Activated CD4-positive, alpha-beta memory T cell treated with anti-CD3 and anti-CD28 coated beads for 36 hours (primary cell): ENCODE measurements around the gene PBX4. TPM values are rescaled to one million over a fixed set of nuclear protein-coding genes. Genes with fewer than 3 reads are reported as not detected.
A peak's percentile ranks its signal among the peaks of the same experiment; 100 is the strongest.

ENCODE experiments used
- CTCF ChIA-PET: fragments of 350-600 bp; sonication (Branson Sonifier 250); formaldehyde crosslinking; loops from one replicate; lab custom pipeline; 2021; ENCODE audit warnings: antibody characterized with exemption, inconsistent platforms; lab: Charles Lee
- POLR2A ChIA-PET: fragments of 350-600 bp; sonication (Branson Sonifier 250); formaldehyde crosslinking; loops from one replicate; lab custom pipeline; 2021; ENCODE audit warnings: antibody characterized with exemption; lab: Charles Lee
- DNase-seq: peaks from one replicate; pipeline ENCODE4 v3.0.0-alpha.2; 2020
- H3K27ac Mint-ChIP-seq: one replicate; pipeline ENCODE4 v1.8.0; 2021; ENCODE audit warnings: mixed read lengths
- H3K27me3 Mint-ChIP-seq: one replicate; pipeline ENCODE4 v1.8.0; 2021; ENCODE audit warnings: mixed read lengths
- H3K36me3 Mint-ChIP-seq: one replicate; pipeline ENCODE4 v1.8.0; 2021; ENCODE audit warnings: mixed read lengths
- H3K4me1 Mint-ChIP-seq: one replicate; pipeline ENCODE4 v1.8.0; 2021; ENCODE audit warnings: low read depth, mixed read lengths
- H3K4me3 Mint-ChIP-seq: one replicate; pipeline ENCODE4 v1.8.0; 2021; ENCODE audit warnings: mild to moderate bottlenecking, mixed read lengths
- H3K9me3 Mint-ChIP-seq: one replicate; pipeline ENCODE4 v1.8.0; 2021; ENCODE audit warnings: mixed read lengths
- intact Hi-C: fragments of 100-400 bp; cut with micrococcal nuclease; formaldehyde crosslinking; loops from one replicate; pipeline ENCODE4 v1.15.1; 2023
- total RNA-seq, 2 experiments: library from RNA; stranded (reverse); gene quantifications; one replicate each; pipeline ENCODE4 v1.2.3, GENCODE V29; 2021

Gene PBX4
- total RNA-seq, 2 experiments from 2014 or later = 44.9 to 45.7 TPM

DNA sequence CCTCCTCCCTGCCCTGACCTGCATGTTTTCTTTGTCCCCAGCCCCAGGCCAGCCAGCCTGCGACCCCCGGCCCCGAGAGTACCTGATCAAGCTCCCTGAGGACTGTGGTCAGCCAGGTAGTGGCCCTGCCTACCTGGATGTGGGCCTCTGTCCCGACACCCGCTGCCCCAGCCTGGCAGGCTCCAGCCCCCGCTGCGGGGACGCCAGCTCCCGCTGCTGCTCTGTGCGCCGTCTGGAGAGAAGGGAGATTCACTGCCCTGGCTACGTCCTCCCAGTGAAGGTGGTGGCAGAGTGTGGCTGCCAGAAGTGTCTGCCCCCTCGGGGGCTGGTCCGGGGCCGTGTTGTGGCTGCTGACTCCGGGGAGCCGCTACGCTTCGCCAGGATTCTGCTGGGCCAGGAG lies 74.8 kb downstream of the PBX4 start:
- DNase-seq = no peak
- H3K4me1 Mint-ChIP-seq = peaks cover 18% of the 10 kb centered on the region
- intact Hi-C loops = no loop called here
- no peaks in the 10 kb centered on the region for H3K9me3 Mint-ChIP-seq
- no peaks in the 10 kb centered on the region for H3K36me3 Mint-ChIP-seq
- H3K4me3 Mint-ChIP-seq = no peak overlapping the region
- no peak overlapping the region for H3K27ac Mint-ChIP-seq
- ChIA-PET POLR2A (no interaction called here), CTCF (interaction anchor here (0.8 to 2.0 kb wide), 2 partner anchors 11 to 12 kb away, joined by 3 to 9 read pairs; no protein-coding TSS in a partner anchor)
- peaks cover 4% of the 10 kb centered on the region for H3K27me3 Mint-ChIP-seq

GRCh38 chr19:19543101-19543500 lies 75.4 kb downstream of the PBX4 start:
- CTCF ChIA-PET = interaction anchor here (0.8 to 2.0 kb wide), 2 partner anchors 11 to 12 kb away, joined by 3 to 9 read pairs; no protein-coding TSS in a partner anchor
- Mint-ChIP-seq H3K4me1 (peaks cover 21% of the 10 kb centered on the region), H3K27me3 (peaks cover 5% of the 10 kb centered on the region), H3K27ac (no peak overlapping the region), H3K4me3 (no peak overlapping the region), H3K9me3 (no peaks in the 10 kb centered on the region), H3K36me3 (no peaks in the 10 kb centered on the region)
- POLR2A ChIA-PET = no interaction called here
- DNase-seq = no peak
- intact Hi-C loops = no loop called here

- Mint-ChIP-seq H3K9me3 (no peaks in the 10 kb centered on the region), H3K36me3 (no peaks in the 10 kb centered on the region), H3K27me3 (peaks cover 5% of the 10 kb centered on the region), H3K27ac (no peak overlapping the region), H3K4me3 (no peak overlapping the region), H3K4me1 (peaks cover 23% of the 10 kb centered on the region)
- POLR2A ChIA-PET = no interaction called here
- CTCF ChIA-PET = no interaction called here
- intact Hi-C loops = no loop called here
- DNase-seq = no peak
These were observed 76.0 kb downstream of the PBX4 start for GRCh38 chr19:19542507-19542906.

DNA sequence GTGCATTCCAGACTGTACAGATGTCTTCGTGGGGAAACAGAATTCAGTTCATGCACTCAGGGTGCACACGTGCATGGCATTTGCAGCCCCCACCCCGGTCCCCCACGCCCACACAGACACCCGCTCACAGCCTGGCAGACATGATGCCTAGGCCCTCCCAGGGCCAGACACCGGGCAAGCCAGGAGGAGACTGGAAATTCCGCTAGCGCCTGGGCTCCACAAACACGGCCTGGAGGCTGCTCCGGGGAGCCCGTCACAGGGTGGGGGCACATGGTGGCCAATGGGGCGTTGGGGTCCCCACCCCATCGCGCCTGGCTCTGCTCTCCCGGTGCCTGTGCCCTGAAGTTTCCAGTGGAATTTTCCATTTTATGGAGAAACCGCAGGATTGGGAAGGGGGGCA lies 76.9 kb downstream of the PBX4 start:
- H3K27ac Mint-ChIP-seq = no peak overlapping the region
- H3K36me3 Mint-ChIP-seq = no peaks in the 10 kb centered on the region
- ChIA-PET POLR2A (no interaction called here), CTCF (interaction anchor here (0.6 to 3.3 kb wide), 3 partner anchors 9 to 102 kb away, joined by 3 to 35 read pairs (median 9); partner anchors contain the start of gene GMIP)
- peaks cover 5% of the 10 kb centered on the region for H3K27me3 Mint-ChIP-seq
- peaks cover 26% of the 10 kb centered on the region for H3K4me1 Mint-ChIP-seq
- no peaks in the 10 kb centered on the region for H3K9me3 Mint-ChIP-seq
- intact Hi-C loops = loop anchor here (2.0 kb wide), 1 partner anchor 77 kb away; the partner anchor contains the start of gene PBX4
- no peak overlapping the region for H3K4me3 Mint-ChIP-seq
- DNase-seq = no peak

DNA sequence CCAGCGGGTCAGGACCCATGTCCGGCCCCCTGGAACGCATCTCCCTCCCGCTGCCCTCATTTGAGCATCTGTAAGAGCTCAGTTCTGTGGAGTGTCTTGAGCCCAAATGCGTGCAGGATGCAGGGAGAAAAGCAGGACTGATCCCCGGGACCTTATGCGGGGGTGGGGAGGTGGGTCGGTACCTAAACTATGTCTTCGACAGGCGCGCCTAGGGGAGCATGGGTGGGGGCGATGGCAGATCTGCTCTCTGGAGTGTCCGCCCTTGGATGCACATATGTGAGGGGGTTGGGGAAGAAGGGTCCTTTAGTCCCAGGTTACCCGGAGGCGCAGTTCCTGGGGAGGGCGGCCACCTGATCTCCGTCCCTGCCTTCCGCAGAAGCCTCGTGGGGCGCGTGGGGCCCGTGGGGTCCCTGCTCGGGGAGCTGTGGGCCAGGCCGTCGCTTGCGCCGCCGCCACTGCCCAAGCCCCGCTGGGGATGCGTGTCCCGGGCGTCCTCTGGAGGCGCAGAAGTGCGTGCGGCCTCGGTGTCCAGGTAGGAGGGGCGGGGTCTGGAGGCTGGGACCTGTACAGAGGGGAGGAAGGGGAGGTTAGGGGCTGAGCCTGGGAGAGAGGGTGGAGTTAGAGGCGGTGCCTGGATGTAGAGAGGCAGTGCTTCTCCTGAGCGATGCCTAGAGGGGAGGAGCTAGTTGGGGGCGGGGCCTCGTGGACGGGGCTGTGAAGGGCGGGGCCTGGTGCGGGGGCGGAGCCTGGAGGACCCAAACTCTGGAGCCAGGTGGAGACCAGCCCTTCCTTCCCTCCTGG lies 77.6 kb downstream of the PBX4 start:
- ChIA-PET POLR2A (interaction anchor here (0.6 kb wide), 1 partner anchor 61 kb away, joined by 3 read pairs; no protein-coding TSS in a partner anchor), CTCF (interaction anchor here (0.6 to 3.3 kb wide), 3 partner anchors 9 to 103 kb away, joined by 3 to 35 read pairs (median 9); partner anchors contain the start of gene GMIP)
- no peak overlapping the region for H3K27ac Mint-ChIP-seq
- no peaks in the 10 kb centered on the region for H3K36me3 Mint-ChIP-seq
- intact Hi-C loops = loop anchor here (2.0 kb wide), 1 partner anchor 78 kb away; the partner anchor contains the start of gene PBX4
- peak; percentile 91 for DNase-seq
- no peaks in the 10 kb centered on the region for H3K9me3 Mint-ChIP-seq
- H3K4me1 Mint-ChIP-seq = peaks cover 26% of the 10 kb centered on the region
- peak overlapping the region; percentile 70 for H3K4me3 Mint-ChIP-seq
- peaks cover 5% of the 10 kb centered on the region for H3K27me3 Mint-ChIP-seq

DNA sequence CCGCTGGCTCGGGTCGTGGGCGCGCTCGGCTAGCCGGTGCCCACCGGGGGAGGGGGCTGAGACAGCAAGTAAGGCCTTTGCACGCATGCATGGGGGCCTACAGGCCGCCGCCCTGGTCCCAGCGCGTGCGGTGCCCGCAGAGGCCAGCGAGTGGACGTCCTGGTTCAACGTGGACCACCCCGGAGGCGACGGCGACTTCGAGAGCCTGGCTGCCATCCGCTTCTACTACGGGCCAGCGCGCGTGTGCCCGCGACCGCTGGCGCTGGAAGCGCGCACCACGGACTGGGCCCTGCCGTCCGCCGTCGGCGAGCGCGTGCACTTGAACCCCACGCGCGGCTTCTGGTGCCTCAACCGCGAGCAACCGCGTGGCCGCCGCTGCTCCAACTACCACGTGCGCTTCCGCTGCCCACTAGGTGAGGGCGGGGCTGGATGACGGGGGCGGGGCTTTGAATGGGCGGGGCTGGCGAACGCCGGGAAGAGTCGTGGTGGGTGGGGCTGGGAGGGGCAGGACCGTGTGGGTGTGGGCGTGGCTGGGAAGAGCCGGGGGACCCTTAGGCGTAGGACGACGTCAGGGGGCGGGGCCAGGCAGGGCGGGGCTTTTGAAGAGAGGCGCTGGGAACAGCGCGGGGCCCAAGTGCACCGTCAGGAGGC lies 78.3 kb downstream of the PBX4 start:
- intact Hi-C loops = loop anchor here (2.0 kb wide), 1 partner anchor 79 kb away; the partner anchor contains the start of gene PBX4
- Mint-ChIP-seq H3K36me3 (no peaks in the 10 kb centered on the region), H3K27ac (no peak overlapping the region), H3K9me3 (no peaks in the 10 kb centered on the region), H3K27me3 (peaks cover 5% of the 10 kb centered on the region), H3K4me3 (peak overlapping the region; percentile 70), H3K4me1 (peaks cover 26% of the 10 kb centered on the region)
- peak; percentile 87 for DNase-seq
- CTCF ChIA-PET = interaction anchor here (1.6 to 3.3 kb wide), 2 partner anchors 8 to 13 kb away, joined by 9 to 35 read pairs; no protein-coding TSS in a partner anchor
- POLR2A ChIA-PET = interaction anchor here (0.6 kb wide), 1 partner anchor 62 kb away, joined by 3 read pairs; no protein-coding TSS in a partner anchor

- CTCF ChIA-PET = interaction anchor here (1.2 to 3.3 kb wide), 2 partner anchors 14 to 104 kb away, joined by 6 to 35 read pairs; partner anchors contain the start of gene GMIP
- POLR2A ChIA-PET = no interaction called here
- Mint-ChIP-seq H3K27ac (no peak overlapping the region), H3K9me3 (no peaks in the 10 kb centered on the region), H3K4me1 (peaks cover 26% of the 10 kb centered on the region), H3K4me3 (no peak overlapping the region), H3K36me3 (no peaks in the 10 kb centered on the region), H3K27me3 (peaks cover 5% of the 10 kb centered on the region)
- no peak for DNase-seq
- intact Hi-C loops = loop anchor here (2.0 kb wide), 1 partner anchor 79 kb away; the partner anchor contains the start of gene PBX4
These were observed 78.8 kb downstream of the PBX4 start for GRCh38 chr19:19539698-19540063.

DNA sequence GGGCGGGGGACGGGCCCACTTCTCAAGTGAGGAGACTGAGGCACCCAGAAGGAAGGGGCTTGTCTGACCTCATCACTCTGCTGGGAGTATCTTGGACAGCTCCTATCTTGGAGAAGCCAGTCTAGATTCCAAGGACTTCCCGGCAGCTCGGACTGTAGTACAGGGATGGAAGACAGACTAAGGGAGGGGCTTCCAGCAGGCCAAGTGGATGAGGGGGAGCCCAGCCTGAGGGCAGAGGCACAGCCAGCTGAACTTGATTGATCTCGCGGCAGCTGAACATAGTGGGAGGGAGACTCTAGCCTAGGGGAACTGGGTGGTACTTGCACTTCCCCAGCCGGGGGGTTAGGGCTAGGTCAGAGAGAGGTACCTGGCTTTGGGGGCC lies 79.7 kb downstream of the PBX4 start:
- CTCF ChIA-PET = interaction anchor here (1.2 to 3.3 kb wide), 2 partner anchors 15 to 105 kb away, joined by 6 to 35 read pairs; partner anchors contain the start of gene GMIP
- POLR2A ChIA-PET = interaction anchor here (0.7 kb wide), 1 partner anchor 30 kb away, joined by 6 read pairs; no protein-coding TSS in a partner anchor

GRCh38 chr19:19538061-19538784 lies 80.3 kb downstream of the PBX4 start, which contains the start of gene CILP2:
Gene CILP2, plus strand, starts transcription at chr19:19538265. Its CDS starts 85 bp downstream, at chr19:19538350.
- H3K4me3 Mint-ChIP-seq = peak within 1 kb of the TSS; percentile 39
- no peaks in the 10 kb centered on the region for H3K36me3 Mint-ChIP-seq
- DNase-seq = peak; percentile 51
- peak within 1 kb of the TSS; percentile 19 for H3K27ac Mint-ChIP-seq
- ChIA-PET POLR2A (no interaction called here), CTCF (interaction anchor here (1.2 to 3.3 kb wide), 2 partner anchors 15 to 106 kb away, joined by 6 to 35 read pairs; partner anchors contain the start of gene GMIP)
- peaks cover 26% of the 10 kb centered on the region for H3K4me1 Mint-ChIP-seq
- intact Hi-C loops = no loop called here
- H3K27me3 Mint-ChIP-seq = peaks cover 5% of the 10 kb centered on the region
- H3K9me3 Mint-ChIP-seq = no peaks in the 10 kb centered on the region

More for the DNA sequence above, 79.7 kb downstream of the PBX4 start:
- Mint-ChIP-seq H3K4me1 (peaks cover 26% of the 10 kb centered on the region), H3K27ac (no peak overlapping the region), H3K4me3 (no peak overlapping the region), H3K27me3 (peaks cover 5% of the 10 kb centered on the region), H3K9me3 (no peaks in the 10 kb centered on the region), H3K36me3 (no peaks in the 10 kb centered on the region)
- DNase-seq = no peak
- intact Hi-C loops = no loop called here

- H3K4me3 Mint-ChIP-seq = peak overlapping the region; percentile 39
- DNase-seq = peak; percentile 32
- H3K36me3 Mint-ChIP-seq = no peaks in the 10 kb centered on the region
- CTCF ChIA-PET = no interaction called here
- POLR2A ChIA-PET = no interaction called here
- H3K9me3 Mint-ChIP-seq = no peaks in the 10 kb centered on the region
- H3K27ac Mint-ChIP-seq = peak overlapping the region; percentile 19
- H3K4me1 Mint-ChIP-seq = peaks cover 31% of the 10 kb centered on the region
- intact Hi-C loops = no loop called here
- peaks cover 5% of the 10 kb centered on the region for H3K27me3 Mint-ChIP-seq
These were observed 81.1 kb downstream of the PBX4 start for GRCh38 chr19:19537075-19538048.
